ENCODE data around the gene DGAT2. TPM values are rescaled to one million over a fixed set of nuclear protein-coding genes. Genes with fewer than 3 reads are reported as not detected.

The DGAT2 gene
- polyA plus RNA-seq (2013): 0.04 and 0.12 TPM in 2 replicates

DNA sequence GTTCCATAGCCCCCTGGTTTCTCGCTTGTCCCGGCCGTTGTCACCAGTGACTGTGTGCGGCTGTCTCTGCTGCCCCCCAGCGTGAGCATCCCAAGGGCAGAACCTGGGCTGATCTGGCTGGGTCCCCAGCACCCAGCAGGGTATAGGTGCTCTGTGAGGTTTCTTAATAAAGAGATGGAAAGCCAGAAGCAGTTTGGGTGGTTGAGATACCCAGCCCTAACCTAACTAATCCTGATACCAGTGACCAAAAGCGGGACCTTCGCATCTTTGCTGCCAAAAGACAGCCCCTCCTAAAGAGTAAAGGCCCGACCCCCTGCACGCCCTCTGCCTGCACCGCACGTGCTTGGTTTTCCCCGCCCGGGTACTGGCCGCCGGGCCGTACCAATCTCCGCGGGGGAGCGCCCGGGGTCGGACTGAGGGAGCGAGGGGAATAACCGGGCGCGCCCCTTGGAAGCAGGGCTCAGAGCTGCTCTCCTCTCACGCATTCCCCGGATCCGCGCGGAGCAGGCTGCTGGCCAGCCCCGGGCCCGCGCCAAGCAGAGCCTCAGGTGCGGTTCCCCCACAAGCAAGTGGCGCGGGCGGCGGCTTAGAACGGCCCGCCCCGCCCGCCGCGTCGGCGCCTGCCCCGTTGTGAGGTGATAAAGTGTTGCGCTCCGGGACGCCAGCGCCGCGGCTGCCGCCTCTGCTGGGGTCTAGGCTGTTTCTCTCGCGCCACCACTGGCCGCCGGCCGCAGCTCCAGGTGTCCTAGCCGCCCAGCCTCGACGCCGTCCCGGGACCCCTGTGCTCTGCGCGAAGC is at the start of gene DGAT2:
Gene DGAT2, plus strand, starts transcription at position 667 of the 797 bp plus-strand sequence. CDS start 214 bp downstream, outside the sequence.
- Histone ChIP-seq H3K4me2 (ENCODE audit: low read length) (peak within 1 kb of the TSS; percentile 79), H3K27ac (ENCODE audit: low read depth, low read length) (no peak within 1 kb of the TSS), H3K18ac (ENCODE audit: low read length) (no peak within 1 kb of the TSS), H3K79me2 (ENCODE audit: control insufficient read depth, insufficient read depth, low read length, poor library complexity) (no peaks in the 10 kb centered on the region), H3K27me3 (ENCODE audit: insufficient read depth, low read length) (peaks cover 24% of the 10 kb centered on the region), H3K23ac (ENCODE audit: low read length) (no peak within 1 kb of the TSS), H3K79me1 (ENCODE audit: low read length) (peaks cover 2% of the 10 kb centered on the region), H2AFZ (ENCODE audit: insufficient read depth, low read length, poor library complexity) (peak within 1 kb of the TSS; percentile 47), H4K12ac (ENCODE audit: low read depth, low read length) (no peak within 1 kb of the TSS), H4K8ac (ENCODE audit: low read depth, low read length) (no peak within 1 kb of the TSS), H4K91ac (ENCODE audit: low read depth, low read length) (no peak within 1 kb of the TSS), H2AK5ac (ENCODE audit: low read length) (no peak within 1 kb of the TSS), H3K14ac (ENCODE audit: low read length) (no peak within 1 kb of the TSS), H2BK5ac (ENCODE audit: low read depth, low read length, poor library complexity) (no peak within 1 kb of the TSS), H3K4me3 (ENCODE audit: low read depth, low read length) (peak within 1 kb of the TSS; percentile 27), H3K36me3 (ENCODE audit: control insufficient read depth in 1 of 2, insufficient read depth in 2 of 2, low read length in 2 of 2) (no peaks in the 10 kb centered on the region), H2BK120ac (ENCODE audit: insufficient read depth, low read length, poor library complexity) (peak within 1 kb of the TSS; percentile 55), H3K9me3 (ENCODE audit: insufficient read depth, low read depth, low read length) (peaks cover 13% of the 10 kb centered on the region), H2BK12ac (ENCODE audit: low read length) (no peak within 1 kb of the TSS), H3K4me1 (ENCODE audit: control insufficient read depth in 1 of 2, insufficient read depth in 2 of 2, low read length in 2 of 2) (peaks cover 5 to 10% of the 10 kb centered on the region in 2 experiments), H3K4ac (ENCODE audit: low read depth, low read length) (no peak within 1 kb of the TSS), H3K9ac (ENCODE audit: low read length) (peak within 1 kb of the TSS; percentile 72)
- DNase-seq: peak; percentile 47 to 66
- no CpG with 5 or more reads among the region's 66 CpGs for WGBS (ENCODE audit: extremely low coverage, insufficient coverage, insufficient read length)

DNA sequence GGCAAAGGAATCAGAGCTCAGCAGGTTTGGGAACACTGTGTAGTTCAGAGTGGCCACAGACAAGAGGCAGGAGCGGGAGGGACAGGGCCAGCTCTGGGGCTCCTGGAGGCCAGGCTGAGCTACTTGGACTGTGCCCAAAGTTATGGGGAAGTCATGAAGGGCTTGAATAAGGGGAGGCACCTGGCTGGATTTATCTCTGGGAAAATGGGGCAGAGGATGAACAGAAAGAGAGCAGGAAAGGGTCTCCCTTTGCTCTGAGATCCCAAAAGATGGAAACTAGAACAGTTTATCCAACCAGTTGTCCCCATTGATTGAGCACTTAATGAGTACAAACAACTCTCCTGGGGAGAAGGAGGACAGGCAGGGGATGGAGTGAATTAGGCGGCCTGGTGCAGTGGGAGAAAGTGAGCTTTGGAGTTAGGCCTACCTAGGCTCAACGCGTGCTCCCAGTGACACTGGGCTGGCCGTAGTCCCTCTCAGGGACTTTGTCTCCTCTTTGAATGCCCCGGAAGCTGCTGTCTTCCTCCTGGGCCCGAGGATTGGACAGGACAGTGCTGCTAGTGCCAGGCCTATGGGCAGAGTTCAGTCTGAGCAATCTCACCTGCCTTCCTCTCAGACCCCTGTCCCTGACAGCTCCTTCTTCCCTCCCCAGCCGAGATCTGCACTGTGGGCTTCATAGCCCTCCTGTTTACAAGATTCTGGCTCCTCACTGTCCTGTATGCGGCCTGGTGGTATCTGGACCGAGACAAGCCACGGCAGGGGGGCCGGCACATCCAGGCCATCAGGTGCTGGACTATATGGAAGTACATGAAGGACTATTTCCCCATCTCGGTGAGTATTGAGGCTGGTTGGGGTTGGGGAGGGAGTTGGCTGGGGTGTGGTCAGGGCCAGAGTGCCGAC is 49.0 kb upstream of the DGAT2 start:
- H3K9me3 ChIP-seq (ENCODE audit: insufficient read depth, low read depth, low read length): peaks cover 2% of the 10 kb centered on the region
- no peak overlapping the region for H2BK12ac ChIP-seq (ENCODE audit: low read length)
- no CpG with 5 or more reads among the region's 14 CpGs for WGBS (ENCODE audit: extremely low coverage, insufficient coverage, insufficient read length)
- no peak overlapping the region for H3K9ac ChIP-seq (ENCODE audit: low read length)
- H3K18ac ChIP-seq (ENCODE audit: low read length): no peak overlapping the region
- H4K12ac ChIP-seq (ENCODE audit: low read depth, low read length): no peak overlapping the region
- no peaks in the 10 kb centered on the region for H3K27me3 ChIP-seq (ENCODE audit: insufficient read depth, low read length)
- H3K27ac ChIP-seq (ENCODE audit: low read depth, low read length): no peak overlapping the region
- no peak overlapping the region for H2AFZ ChIP-seq (ENCODE audit: insufficient read depth, low read length, poor library complexity)
- no peaks in the 10 kb centered on the region for H3K79me1 ChIP-seq (ENCODE audit: low read length)
- no peak overlapping the region for H2BK5ac ChIP-seq (ENCODE audit: low read depth, low read length, poor library complexity)
- H3K14ac ChIP-seq (ENCODE audit: low read length): no peak overlapping the region
- no peak overlapping the region for H4K91ac ChIP-seq (ENCODE audit: low read depth, low read length)
- H4K8ac ChIP-seq (ENCODE audit: low read depth, low read length): no peak overlapping the region
- no peak overlapping the region for H3K4ac ChIP-seq (ENCODE audit: low read depth, low read length)
- H3K4me3 ChIP-seq (ENCODE audit: low read depth, low read length): no peak overlapping the region
- H2BK120ac ChIP-seq (ENCODE audit: insufficient read depth, low read length, poor library complexity): no peak overlapping the region
- H3K36me3 ChIP-seq (ENCODE audit: control insufficient read depth in 1 of 2, insufficient read depth in 2 of 2, low read length in 2 of 2): no peaks in the 10 kb centered on the region
- H3K4me1 ChIP-seq (ENCODE audit: control insufficient read depth in 1 of 2, insufficient read depth in 2 of 2, low read length in 2 of 2): no peaks in the 10 kb centered on the region
- no peak overlapping the region for H2AK5ac ChIP-seq (ENCODE audit: low read length)
- H3K79me2 ChIP-seq (ENCODE audit: control insufficient read depth, insufficient read depth, low read length, poor library complexity): no peaks in the 10 kb centered on the region
- H3K23ac ChIP-seq (ENCODE audit: low read length): no peak overlapping the region
- no peak for DNase-seq
- H3K4me2 ChIP-seq (ENCODE audit: low read length): no peak overlapping the region

DNA sequence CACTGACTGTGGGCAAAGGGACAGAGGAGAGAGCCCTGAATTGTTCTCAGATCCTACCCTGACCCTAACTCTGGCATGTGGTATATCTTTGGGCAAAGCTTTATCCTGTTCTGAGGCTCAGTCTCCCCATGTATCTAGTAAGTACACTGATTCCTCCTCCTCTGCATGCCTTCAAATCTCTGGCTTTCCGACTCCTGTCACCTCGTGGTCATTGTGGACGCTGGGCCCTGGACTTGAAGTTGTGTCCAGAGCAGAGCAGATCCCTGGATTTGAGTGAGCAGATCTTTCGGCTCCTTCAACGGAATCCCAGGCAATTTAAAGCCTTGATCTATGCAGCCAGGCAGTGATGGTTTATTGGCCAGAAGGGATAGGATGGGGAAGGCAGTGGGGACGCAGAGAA is 47.9 kb upstream of the DGAT2 start:
- Histone ChIP-seq H3K27ac (ENCODE audit: low read depth, low read length) (no peak overlapping the region), H2AK5ac (ENCODE audit: low read length) (no peak overlapping the region), H4K8ac (ENCODE audit: low read depth, low read length) (no peak overlapping the region), H4K12ac (ENCODE audit: low read depth, low read length) (no peak overlapping the region), H3K14ac (ENCODE audit: low read length) (no peak overlapping the region), H3K36me3 (ENCODE audit: control insufficient read depth in 1 of 2, insufficient read depth in 2 of 2, low read length in 2 of 2) (no peaks in the 10 kb centered on the region), H2AFZ (ENCODE audit: insufficient read depth, low read length, poor library complexity) (no peak overlapping the region), H4K91ac (ENCODE audit: low read depth, low read length) (no peak overlapping the region), H3K27me3 (ENCODE audit: insufficient read depth, low read length) (no peaks in the 10 kb centered on the region), H2BK12ac (ENCODE audit: low read length) (no peak overlapping the region), H3K4ac (ENCODE audit: low read depth, low read length) (no peak overlapping the region), H3K9me3 (ENCODE audit: insufficient read depth, low read depth, low read length) (peaks cover 2% of the 10 kb centered on the region), H2BK5ac (ENCODE audit: low read depth, low read length, poor library complexity) (no peak overlapping the region), H3K4me2 (ENCODE audit: low read length) (no peak overlapping the region), H3K79me1 (ENCODE audit: low read length) (no peaks in the 10 kb centered on the region), H3K79me2 (ENCODE audit: control insufficient read depth, insufficient read depth, low read length, poor library complexity) (no peaks in the 10 kb centered on the region), H3K23ac (ENCODE audit: low read length) (no peak overlapping the region), H2BK120ac (ENCODE audit: insufficient read depth, low read length, poor library complexity) (no peak overlapping the region), H3K18ac (ENCODE audit: low read length) (no peak overlapping the region), H3K9ac (ENCODE audit: low read length) (no peak overlapping the region), H3K4me1 (ENCODE audit: control insufficient read depth in 1 of 2, insufficient read depth in 2 of 2, low read length in 2 of 2) (no peaks in the 10 kb centered on the region), H3K4me3 (ENCODE audit: low read depth, low read length) (no peak overlapping the region)
- no peak for DNase-seq
- WGBS (ENCODE audit: extremely low coverage, insufficient coverage, insufficient read length): no CpG with 5 or more reads among the region's 6 CpGs

- Histone ChIP-seq H3K4me1 (ENCODE audit: control insufficient read depth in 1 of 2, insufficient read depth in 2 of 2, low read length in 2 of 2) (no peaks in the 10 kb centered on the region), H4K8ac (ENCODE audit: low read depth, low read length) (no peak overlapping the region), H3K18ac (ENCODE audit: low read length) (no peak overlapping the region), H2AFZ (ENCODE audit: insufficient read depth, low read length, poor library complexity) (no peak overlapping the region), H2AK5ac (ENCODE audit: low read length) (no peak overlapping the region), H3K27ac (ENCODE audit: low read depth, low read length) (no peak overlapping the region), H4K12ac (ENCODE audit: low read depth, low read length) (no peak overlapping the region), H2BK120ac (ENCODE audit: insufficient read depth, low read length, poor library complexity) (no peak overlapping the region), H3K9ac (ENCODE audit: low read length) (no peak overlapping the region), H2BK12ac (ENCODE audit: low read length) (no peak overlapping the region), H3K23ac (ENCODE audit: low read length) (no peak overlapping the region), H3K27me3 (ENCODE audit: insufficient read depth, low read length) (no peaks in the 10 kb centered on the region), H3K9me3 (ENCODE audit: insufficient read depth, low read depth, low read length) (peaks cover 2% of the 10 kb centered on the region), H3K4ac (ENCODE audit: low read depth, low read length) (no peak overlapping the region), H3K79me1 (ENCODE audit: low read length) (no peaks in the 10 kb centered on the region), H3K79me2 (ENCODE audit: control insufficient read depth, insufficient read depth, low read length, poor library complexity) (no peaks in the 10 kb centered on the region), H3K4me2 (ENCODE audit: low read length) (no peak overlapping the region), H3K4me3 (ENCODE audit: low read depth, low read length) (no peak overlapping the region), H3K14ac (ENCODE audit: low read length) (no peak overlapping the region), H4K91ac (ENCODE audit: low read depth, low read length) (no peak overlapping the region), H2BK5ac (ENCODE audit: low read depth, low read length, poor library complexity) (no peak overlapping the region), H3K36me3 (ENCODE audit: control insufficient read depth in 1 of 2, insufficient read depth in 2 of 2, low read length in 2 of 2) (no peaks in the 10 kb centered on the region)
- DNase-seq: no peak
- WGBS (ENCODE audit: extremely low coverage, insufficient coverage, insufficient read length): no CpG with 5 or more reads among the region's 14 CpGs
Observed at GRCh38 chr11:75721852-75722668, 46.5 kb upstream of the DGAT2 start.
